Panc1 (cell line): ENCODE data around the gene C9orf57. TPM values are rescaled to one million over a fixed set of nuclear protein-coding genes. Genes with fewer than 3 reads are reported as not detected.

ENCODE experiments used
- ATAC-seq: fragments of 200-7000 bp; cut with Tn5 transposase; 2 replicates; pipeline ENCODE4 v1.9.1; 2020; ENCODE audit warnings: mild to moderate bottlenecking, moderate library complexity
- BruUV-seq: library from RNA; stranded (reverse); fragments of 400-500 nt; replicated peaks from 2 replicates; lab custom pipeline; 2021; lab: Mats Ljungman, UMichigan
- CTCF ChIA-PET: fragments of 300-600 bp; sonication (Branson Sonifier 250); formaldehyde crosslinking; loops from one replicate; lab custom pipeline; 2022; ENCODE audit warnings: antibody characterized with exemption; lab: Charles Lee
- POLR2A ChIA-PET: fragments of 300-600 bp; sonication (Branson Sonifier 250); formaldehyde crosslinking; loops from one replicate; lab custom pipeline; 2022; ENCODE audit warnings: antibody characterized with exemption; lab: Charles Lee
- DNase-seq: peaks from one replicate; pipeline ENCODE4 v3.0.0-alpha.2; 2010; ENCODE audit warnings: low read depth, low spot score
- H3K27ac ChIP-seq: 2 replicates; pipeline ENCODE4 v1.5.1; 2011; ENCODE audit warnings: mild to moderate bottlenecking, low read length, inconsistent platforms
- H3K27me3 ChIP-seq: fragments of 200-500 bp; sonication (Bioruptor generic); 2 replicates; pipeline ENCODE4 v1.6.0; 2014; ENCODE audit warnings: low read length, inconsistent platforms; ENCODE audit not compliant: control insufficient read depth, insufficient read depth
- H3K36me3 ChIP-seq: fragments of 200-500 bp; sonication (Bioruptor generic); 2 replicates; pipeline ENCODE4 v1.5.1; 2014; ENCODE audit warnings: inconsistent platforms, mild to moderate bottlenecking, low read length, moderate library complexity; ENCODE audit not compliant: control insufficient read depth, insufficient read depth
- H3K4me1 ChIP-seq: 2 replicates; pipeline ENCODE4 v1.5.1; 2011; ENCODE audit warnings: inconsistent platforms, mild to moderate bottlenecking, low read length, moderate library complexity; ENCODE audit not compliant: control insufficient read depth, insufficient read depth
- H3K4me3 ChIP-seq, 2 experiments: 2 replicates each; pipeline ENCODE4 v1.5.1; 2011 to 2012; ENCODE audit warnings: low read depth in 2 of 2, low read length in 2 of 2, mild to moderate bottlenecking in 2 of 2, inconsistent platforms in 1 of 2, moderate library complexity in 1 of 2
- H3K9me3 ChIP-seq: fragments of 200-500 bp; sonication (Bioruptor generic); 2 replicates; pipeline ENCODE4 v1.5.1; 2014; ENCODE audit warnings: low read depth, mild to moderate bottlenecking, inconsistent platforms, low read length, moderate library complexity; ENCODE audit not compliant: control insufficient read depth, insufficient read depth
- CTCF ChIP-seq: fragments of 450-650 bp; IDR thresholded peaks from 2 replicates; pipeline ENCODE4 v1.5.1; 2017; ENCODE audit warnings: mild to moderate bottlenecking
- POLR2AphosphoS5 ChIP-seq: IDR thresholded peaks from 2 replicates; pipeline ENCODE4 v1.6.1; 2012; ENCODE audit warnings: mild to moderate bottlenecking, low read depth, low read length, moderate library complexity
- SIN3A ChIP-seq: IDR thresholded peaks from 2 replicates; pipeline ENCODE4 v1.6.1; 2012; ENCODE audit warnings: low read depth, mild to moderate bottlenecking, low read length, moderate library complexity, borderline replicate concordance; ENCODE audit not compliant: insufficient read depth
- TCF7L2 ChIP-seq: IDR thresholded peaks from 2 replicates; pipeline ENCODE4 v1.6.1; 2011; ENCODE audit warnings: mild to moderate bottlenecking, low read depth, low read length, inconsistent platforms
- in situ Hi-C: cut with HindIII; loops from 2 replicates; pipeline ENCODE4 v1.10.0; 2016; ENCODE audit warnings: low sequenced_read_pairs, low pct_unique_long_range_greater_than_20kb
- intact Hi-C: fragments of 100-400 bp; cut with micrococcal nuclease; formaldehyde crosslinking; loops from one replicate; pipeline ENCODE4 v1.10.0; 2022; ENCODE audit not compliant: unreplicated experiment
- total RNA-seq: library from RNA; stranded (reverse); gene quantifications from one replicate; pipeline ENCODE4 v1.2.1, GENCODE V29; 2021; ENCODE audit not compliant: unreplicated experiment
- TF ChIP-seq, protein P1 (sequence below), 2 experiments: IDR thresholded peaks; 2 replicates each; pipeline ENCODE4 v1.6.1; 2011 to 2012; ENCODE audit warnings: low read depth in 2 of 2, control low read depth in 1 of 2, low read length in 1 of 2, mild to moderate bottlenecking in 1 of 2, moderate library complexity in 1 of 2; ENCODE audit not compliant: insufficient read depth in 1 of 2

Gene C9orf57
- total RNA-seq, 1 experiment from 2014 or later: not detected

DNA sequence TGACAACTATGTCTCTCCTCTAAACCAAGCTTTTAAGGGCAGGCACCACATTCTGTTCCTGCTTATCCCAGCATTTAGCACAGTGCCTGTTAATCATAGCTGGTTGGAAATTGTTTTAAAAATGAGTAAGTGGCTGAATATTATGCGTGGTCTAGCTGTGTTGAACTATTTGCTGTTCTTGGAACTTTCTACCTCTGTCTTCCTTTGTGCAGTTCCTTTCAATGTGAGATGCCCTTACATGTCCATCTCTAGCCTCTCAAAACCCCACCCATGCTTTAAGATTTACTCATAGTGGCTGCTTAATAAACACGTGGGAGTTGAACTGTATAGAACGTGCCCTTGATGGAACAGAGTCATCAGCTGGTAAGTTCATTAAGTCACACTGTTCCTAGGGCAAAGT is 34.5 kb downstream of the C9orf57 start:
- BruUV-seq: no TSS peak
- TF ChIP-seq TCF7L2 (no peak), CTCF (no peak), POLR2AphosphoS5 (no peak), SIN3A (no peak)
- TF ChIP-seq, protein P1, sequence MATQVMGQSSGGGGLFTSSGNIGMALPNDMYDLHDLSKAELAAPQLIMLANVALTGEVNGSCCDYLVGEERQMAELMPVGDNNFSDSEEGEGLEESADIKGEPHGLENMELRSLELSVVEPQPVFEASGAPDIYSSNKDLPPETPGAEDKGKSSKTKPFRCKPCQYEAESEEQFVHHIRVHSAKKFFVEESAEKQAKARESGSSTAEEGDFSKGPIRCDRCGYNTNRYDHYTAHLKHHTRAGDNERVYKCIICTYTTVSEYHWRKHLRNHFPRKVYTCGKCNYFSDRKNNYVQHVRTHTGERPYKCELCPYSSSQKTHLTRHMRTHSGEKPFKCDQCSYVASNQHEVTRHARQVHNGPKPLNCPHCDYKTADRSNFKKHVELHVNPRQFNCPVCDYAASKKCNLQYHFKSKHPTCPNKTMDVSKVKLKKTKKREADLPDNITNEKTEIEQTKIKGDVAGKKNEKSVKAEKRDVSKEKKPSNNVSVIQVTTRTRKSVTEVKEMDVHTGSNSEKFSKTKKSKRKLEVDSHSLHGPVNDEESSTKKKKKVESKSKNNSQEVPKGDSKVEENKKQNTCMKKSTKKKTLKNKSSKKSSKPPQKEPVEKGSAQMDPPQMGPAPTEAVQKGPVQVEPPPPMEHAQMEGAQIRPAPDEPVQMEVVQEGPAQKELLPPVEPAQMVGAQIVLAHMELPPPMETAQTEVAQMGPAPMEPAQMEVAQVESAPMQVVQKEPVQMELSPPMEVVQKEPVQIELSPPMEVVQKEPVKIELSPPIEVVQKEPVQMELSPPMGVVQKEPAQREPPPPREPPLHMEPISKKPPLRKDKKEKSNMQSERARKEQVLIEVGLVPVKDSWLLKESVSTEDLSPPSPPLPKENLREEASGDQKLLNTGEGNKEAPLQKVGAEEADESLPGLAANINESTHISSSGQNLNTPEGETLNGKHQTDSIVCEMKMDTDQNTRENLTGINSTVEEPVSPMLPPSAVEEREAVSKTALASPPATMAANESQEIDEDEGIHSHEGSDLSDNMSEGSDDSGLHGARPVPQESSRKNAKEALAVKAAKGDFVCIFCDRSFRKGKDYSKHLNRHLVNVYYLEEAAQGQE (IDR thresholded peaks at IDR 0.05; ENCODE audit: insufficient read depth in 1 of 2, low read depth in 2 of 2, low read length in 1 of 2): no peak
- Histone ChIP-seq H3K4me1 (peaks cover 12% of the 10 kb centered on the region), H3K9me3 (no peaks in the 10 kb centered on the region), H3K36me3 (no peaks in the 10 kb centered on the region), H3K27ac (peak overlapping the region; percentile 74), H3K4me3 (no peak overlapping the region), H3K27me3 (no peaks in the 10 kb centered on the region)
- ChIA-PET CTCF (interaction anchor here (0.9 to 1.4 kb wide), 2 partner anchors 13 to 38 kb away, joined by 3 read pairs; no protein-coding TSS in a partner anchor), POLR2A (no interaction called here)
- in situ Hi-C loops (no loop called here), intact Hi-C loops (loop anchor here (10.0 kb wide), 1 partner anchor 111 kb away; the partner anchor contains the start of genes ABHD17B and C9orf85)
- DNase-seq: no peak
- ATAC-seq: peak; percentile 35; the same call in 1 of the 2 replicates

GRCh38 chr9:72023596-72023995 is 36.8 kb downstream of the C9orf57 start:
- no peak for DNase-seq
- Histone ChIP-seq H3K4me3 (no peak overlapping the region), H3K27ac (peak overlapping the region; percentile 76; the same call in 1 of the 2 replicates), H3K9me3 (no peaks in the 10 kb centered on the region), H3K27me3 (no peaks in the 10 kb centered on the region), H3K4me1 (peaks cover 12% of the 10 kb centered on the region), H3K36me3 (no peaks in the 10 kb centered on the region)
- ATAC-seq: no peak
- no TSS peak for BruUV-seq
- no peak for TF ChIP-seq POLR2AphosphoS5
- TF ChIP-seq, protein P1 (IDR thresholded peaks at IDR 0.05; ENCODE audit: insufficient read depth in 1 of 2, low read depth in 2 of 2, low read length in 1 of 2): no peak
- TF ChIP-seq TCF7L2: no peak
- TF ChIP-seq SIN3A: no peak
- no peak for TF ChIP-seq CTCF
- intact Hi-C loops: loop anchor here (5.0 to 10.0 kb wide), 2 partner anchors 109 to 216 kb away; partner anchors contain the start of genes ABHD17B and C9orf85
- ChIA-PET POLR2A (no interaction called here), CTCF (interaction anchor here (0.6 to 1.3 kb wide), 3 partner anchors 205 to 399 kb away, joined by 5 to 10 read pairs (median 6); no protein-coding TSS in a partner anchor)
- in situ Hi-C loops: no loop called here
